Panc1 (cell line): ENCODE results near the gene LTB4R2. TPM values are rescaled to one million over a fixed set of nuclear protein-coding genes. Genes with fewer than 3 reads are reported as not detected.

Experiments used
- ATAC-seq: fragments of 200-7000 bp; cut with Tn5 transposase; 2 replicates; pipeline ENCODE4 v1.9.1; 2020; ENCODE audit warnings: mild to moderate bottlenecking, moderate library complexity
- BruUV-seq: library from RNA; stranded (reverse); fragments of 400-500 nt; replicated peaks from 2 replicates; lab custom pipeline; 2021; lab: Mats Ljungman, UMichigan
- CTCF ChIA-PET: fragments of 300-600 bp; sonication (Branson Sonifier 250); formaldehyde crosslinking; loops from one replicate; lab custom pipeline; 2022; ENCODE audit warnings: antibody characterized with exemption; lab: Charles Lee
- POLR2A ChIA-PET: fragments of 300-600 bp; sonication (Branson Sonifier 250); formaldehyde crosslinking; loops from one replicate; lab custom pipeline; 2022; ENCODE audit warnings: antibody characterized with exemption; lab: Charles Lee
- DNase-seq: peaks from one replicate; pipeline ENCODE4 v3.0.0-alpha.2; 2010; ENCODE audit warnings: low read depth, low spot score
- H3K27ac ChIP-seq: 2 replicates; pipeline ENCODE4 v1.5.1; 2011; ENCODE audit warnings: mild to moderate bottlenecking, low read length, inconsistent platforms
- H3K27me3 ChIP-seq: fragments of 200-500 bp; sonication (Bioruptor generic); 2 replicates; pipeline ENCODE4 v1.6.0; 2014; ENCODE audit warnings: low read length, inconsistent platforms; ENCODE audit not compliant: control insufficient read depth, insufficient read depth
- H3K36me3 ChIP-seq: fragments of 200-500 bp; sonication (Bioruptor generic); 2 replicates; pipeline ENCODE4 v1.5.1; 2014; ENCODE audit warnings: inconsistent platforms, mild to moderate bottlenecking, low read length, moderate library complexity; ENCODE audit not compliant: control insufficient read depth, insufficient read depth
- H3K4me1 ChIP-seq: 2 replicates; pipeline ENCODE4 v1.5.1; 2011; ENCODE audit warnings: inconsistent platforms, mild to moderate bottlenecking, low read length, moderate library complexity; ENCODE audit not compliant: control insufficient read depth, insufficient read depth
- H3K4me3 ChIP-seq, 2 experiments: 2 replicates each; pipeline ENCODE4 v1.5.1; 2011 to 2012; ENCODE audit warnings: low read depth in 2 of 2, low read length in 2 of 2, mild to moderate bottlenecking in 2 of 2, inconsistent platforms in 1 of 2, moderate library complexity in 1 of 2
- H3K9me3 ChIP-seq: fragments of 200-500 bp; sonication (Bioruptor generic); 2 replicates; pipeline ENCODE4 v1.5.1; 2014; ENCODE audit warnings: low read depth, mild to moderate bottlenecking, inconsistent platforms, low read length, moderate library complexity; ENCODE audit not compliant: control insufficient read depth, insufficient read depth
- POLR2AphosphoS5 ChIP-seq: IDR thresholded peaks from 2 replicates; pipeline ENCODE4 v1.6.1; 2012; ENCODE audit warnings: mild to moderate bottlenecking, low read depth, low read length, moderate library complexity
- SIN3A ChIP-seq: IDR thresholded peaks from 2 replicates; pipeline ENCODE4 v1.6.1; 2012; ENCODE audit warnings: low read depth, mild to moderate bottlenecking, low read length, moderate library complexity, borderline replicate concordance; ENCODE audit not compliant: insufficient read depth
- TCF7L2 ChIP-seq: IDR thresholded peaks from 2 replicates; pipeline ENCODE4 v1.6.1; 2011; ENCODE audit warnings: mild to moderate bottlenecking, low read depth, low read length, inconsistent platforms
- in situ Hi-C: cut with HindIII; loops from 2 replicates; pipeline ENCODE4 v1.10.0; 2016; ENCODE audit warnings: low sequenced_read_pairs, low pct_unique_long_range_greater_than_20kb
- intact Hi-C: fragments of 100-400 bp; cut with micrococcal nuclease; formaldehyde crosslinking; loops from one replicate; pipeline ENCODE4 v1.10.0; 2022; ENCODE audit not compliant: unreplicated experiment
- total RNA-seq: library from RNA; stranded (reverse); gene quantifications from one replicate; pipeline ENCODE4 v1.2.1, GENCODE V29; 2021; ENCODE audit not compliant: unreplicated experiment
- TF ChIP-seq, protein P1 (sequence below), 2 experiments: IDR thresholded peaks; 2 replicates each; pipeline ENCODE4 v1.6.1; 2011 to 2012; ENCODE audit warnings: low read depth in 2 of 2, control low read depth in 1 of 2, low read length in 1 of 2, mild to moderate bottlenecking in 1 of 2, moderate library complexity in 1 of 2; ENCODE audit not compliant: insufficient read depth in 1 of 2
- TF ChIP-seq, protein P2 (sequence below): fragments of 450-650 bp; IDR thresholded peaks from 2 replicates; pipeline ENCODE4 v1.5.1; 2017; ENCODE audit warnings: mild to moderate bottlenecking

The LTB4R2 gene
- total RNA-seq, 1 experiment from 2014 or later, result 6.9 TPM

DNA sequence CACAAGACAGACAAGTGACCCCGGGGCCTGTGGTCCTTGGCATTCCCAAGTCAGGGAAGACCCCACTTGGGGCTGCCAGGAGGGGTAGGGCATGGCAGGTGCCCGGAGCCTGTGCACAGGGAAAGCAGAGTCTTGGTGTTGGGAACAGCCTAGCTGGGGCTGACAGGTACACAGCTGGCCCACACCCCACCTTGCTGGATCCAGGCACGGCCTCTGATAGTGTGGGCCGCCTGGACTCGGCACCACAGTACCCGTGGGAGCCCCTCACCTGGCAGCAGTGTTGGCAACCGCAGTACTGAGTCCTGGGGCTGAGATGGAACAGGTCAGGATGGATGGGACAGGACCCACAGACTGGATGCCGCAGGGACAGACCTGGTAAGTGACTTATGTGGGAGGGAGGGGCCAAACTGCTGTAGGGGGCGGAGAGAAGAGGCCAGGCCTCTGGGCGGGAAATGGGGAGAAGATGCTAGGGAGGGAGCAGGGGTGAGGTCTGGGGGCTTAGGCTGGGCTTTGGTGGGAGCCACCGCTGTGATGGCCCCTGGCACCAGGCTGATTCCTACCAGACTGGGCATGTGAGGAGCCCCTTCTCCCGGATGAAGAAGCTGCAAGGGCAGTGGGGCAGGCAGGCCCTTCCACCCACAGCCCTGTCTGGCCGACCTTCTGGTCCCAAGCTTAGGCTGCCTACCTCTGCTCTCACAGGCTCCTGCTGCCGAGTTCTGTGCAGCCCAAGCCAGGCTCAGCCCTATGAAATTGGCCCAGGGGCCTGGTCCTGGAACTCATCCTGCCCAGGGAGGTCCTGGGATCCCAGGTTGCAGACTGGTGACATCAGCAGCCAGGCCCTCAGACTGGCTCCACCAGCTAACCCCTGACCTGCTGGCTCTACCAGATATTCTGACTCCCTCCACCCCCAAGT, 46.9 kb upstream of the LTB4R2 start, which contains the start of gene TGM1:
Gene TGM1, minus strand, starts transcription at position 357 of the 913 bp plus-strand sequence. CDS start 825 bp downstream, outside the sequence.
- H3K4me1 ChIP-seq, result no peaks in the 10 kb centered on the region
- no peaks in the 10 kb centered on the region for H3K36me3 ChIP-seq
- ChIA-PET CTCF (no interaction called here), POLR2A (no interaction called here)
- in situ Hi-C loops, result no loop called here
- H3K9me3 ChIP-seq, result no peaks in the 10 kb centered on the region
- no peak within 1 kb of the TSS for H3K4me3 ChIP-seq
- ATAC-seq (no peak), DNase-seq (no peak)
- no TSS peak for BruUV-seq
- intact Hi-C loops, result no loop called here
- TF ChIP-seq SIN3A (no peak), TCF7L2 (no peak), POLR2AphosphoS5 (no peak)
- TF ChIP-seq, protein P1, sequence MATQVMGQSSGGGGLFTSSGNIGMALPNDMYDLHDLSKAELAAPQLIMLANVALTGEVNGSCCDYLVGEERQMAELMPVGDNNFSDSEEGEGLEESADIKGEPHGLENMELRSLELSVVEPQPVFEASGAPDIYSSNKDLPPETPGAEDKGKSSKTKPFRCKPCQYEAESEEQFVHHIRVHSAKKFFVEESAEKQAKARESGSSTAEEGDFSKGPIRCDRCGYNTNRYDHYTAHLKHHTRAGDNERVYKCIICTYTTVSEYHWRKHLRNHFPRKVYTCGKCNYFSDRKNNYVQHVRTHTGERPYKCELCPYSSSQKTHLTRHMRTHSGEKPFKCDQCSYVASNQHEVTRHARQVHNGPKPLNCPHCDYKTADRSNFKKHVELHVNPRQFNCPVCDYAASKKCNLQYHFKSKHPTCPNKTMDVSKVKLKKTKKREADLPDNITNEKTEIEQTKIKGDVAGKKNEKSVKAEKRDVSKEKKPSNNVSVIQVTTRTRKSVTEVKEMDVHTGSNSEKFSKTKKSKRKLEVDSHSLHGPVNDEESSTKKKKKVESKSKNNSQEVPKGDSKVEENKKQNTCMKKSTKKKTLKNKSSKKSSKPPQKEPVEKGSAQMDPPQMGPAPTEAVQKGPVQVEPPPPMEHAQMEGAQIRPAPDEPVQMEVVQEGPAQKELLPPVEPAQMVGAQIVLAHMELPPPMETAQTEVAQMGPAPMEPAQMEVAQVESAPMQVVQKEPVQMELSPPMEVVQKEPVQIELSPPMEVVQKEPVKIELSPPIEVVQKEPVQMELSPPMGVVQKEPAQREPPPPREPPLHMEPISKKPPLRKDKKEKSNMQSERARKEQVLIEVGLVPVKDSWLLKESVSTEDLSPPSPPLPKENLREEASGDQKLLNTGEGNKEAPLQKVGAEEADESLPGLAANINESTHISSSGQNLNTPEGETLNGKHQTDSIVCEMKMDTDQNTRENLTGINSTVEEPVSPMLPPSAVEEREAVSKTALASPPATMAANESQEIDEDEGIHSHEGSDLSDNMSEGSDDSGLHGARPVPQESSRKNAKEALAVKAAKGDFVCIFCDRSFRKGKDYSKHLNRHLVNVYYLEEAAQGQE (IDR thresholded peaks at IDR 0.05; ENCODE audit: insufficient read depth in 1 of 2, low read depth in 2 of 2, low read length in 1 of 2), result no peak
- TF ChIP-seq, protein P2, sequence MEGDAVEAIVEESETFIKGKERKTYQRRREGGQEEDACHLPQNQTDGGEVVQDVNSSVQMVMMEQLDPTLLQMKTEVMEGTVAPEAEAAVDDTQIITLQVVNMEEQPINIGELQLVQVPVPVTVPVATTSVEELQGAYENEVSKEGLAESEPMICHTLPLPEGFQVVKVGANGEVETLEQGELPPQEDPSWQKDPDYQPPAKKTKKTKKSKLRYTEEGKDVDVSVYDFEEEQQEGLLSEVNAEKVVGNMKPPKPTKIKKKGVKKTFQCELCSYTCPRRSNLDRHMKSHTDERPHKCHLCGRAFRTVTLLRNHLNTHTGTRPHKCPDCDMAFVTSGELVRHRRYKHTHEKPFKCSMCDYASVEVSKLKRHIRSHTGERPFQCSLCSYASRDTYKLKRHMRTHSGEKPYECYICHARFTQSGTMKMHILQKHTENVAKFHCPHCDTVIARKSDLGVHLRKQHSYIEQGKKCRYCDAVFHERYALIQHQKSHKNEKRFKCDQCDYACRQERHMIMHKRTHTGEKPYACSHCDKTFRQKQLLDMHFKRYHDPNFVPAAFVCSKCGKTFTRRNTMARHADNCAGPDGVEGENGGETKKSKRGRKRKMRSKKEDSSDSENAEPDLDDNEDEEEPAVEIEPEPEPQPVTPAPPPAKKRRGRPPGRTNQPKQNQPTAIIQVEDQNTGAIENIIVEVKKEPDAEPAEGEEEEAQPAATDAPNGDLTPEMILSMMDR, result no peak
- no peaks in the 10 kb centered on the region for H3K27me3 ChIP-seq
- no peak within 1 kb of the TSS for H3K27ac ChIP-seq

DNA sequence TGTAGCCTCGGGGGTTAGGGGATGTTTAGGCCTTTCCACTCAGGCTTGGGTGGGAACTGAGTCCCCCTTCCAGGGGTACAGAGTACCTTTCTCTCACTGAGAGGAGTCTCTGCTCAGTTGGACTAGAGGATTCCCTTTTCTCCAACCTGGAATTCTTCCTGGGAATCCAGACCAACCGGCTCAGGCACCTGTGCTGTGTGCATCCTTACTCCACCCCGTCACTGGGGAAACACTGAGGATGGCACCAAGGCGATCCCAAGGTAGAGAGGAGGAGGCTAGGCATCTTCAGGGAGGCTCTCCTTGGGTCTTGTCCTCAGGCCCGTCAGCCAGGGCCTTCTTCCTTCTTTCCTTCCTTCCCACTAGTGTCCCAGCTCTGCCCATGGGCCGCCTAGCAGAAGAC, 46.1 kb upstream of the LTB4R2 start:
- ATAC-seq, result no peak
- Histone ChIP-seq H3K9me3 (no peaks in the 10 kb centered on the region), H3K4me1 (no peaks in the 10 kb centered on the region), H3K27me3 (no peaks in the 10 kb centered on the region), H3K27ac (no peak overlapping the region), H3K36me3 (no peaks in the 10 kb centered on the region), H3K4me3 (no peak overlapping the region)
- DNase-seq, result no peak
- intact Hi-C loops (no loop called here), in situ Hi-C loops (no loop called here)
- BruUV-seq, result no TSS peak
- TF ChIP-seq POLR2AphosphoS5 (no peak), TCF7L2 (no peak), SIN3A (no peak)
- TF ChIP-seq, protein P1 (IDR thresholded peaks at IDR 0.05; ENCODE audit: insufficient read depth in 1 of 2, low read depth in 2 of 2, low read length in 1 of 2), result no peak
- TF ChIP-seq, protein P2, result no peak
- ChIA-PET CTCF (no interaction called here), POLR2A (no interaction called here)
